ENCODE measurements around the gene HPN. TPM values are rescaled to one million over a fixed set of nuclear protein-coding genes. Genes with fewer than 3 reads are reported as not detected.
A peak's percentile ranks its signal among the peaks of the same experiment; 100 is the strongest.

HPN gene
- total and polyA plus RNA-seq, 2 of the 13 experiments (the other 11 are each of a cell fraction or from before 2014, with no cell fraction given), result 46.7 to 261 TPM

GRCh38 chr19:35042056-35042730 lies 672 bp downstream of the HPN start (continued):
- TF ChIP-seq ZFP91 (CRISPR knock-in tag; IDR thresholded peaks at IDR 0.05; ENCODE audit: borderline replicate concordance) (peak; percentile 62; the same call in 1 of the 2 replicates), ZNF704 (CRISPR knock-in tag; IDR thresholded peaks at IDR 0.05; ENCODE audit: borderline replicate concordance) (no peak), ZNF557 (CRISPR knock-in tag; IDR thresholded peaks at IDR 0.05) (0 out of 2 replicates have a peak, but pooled peaks have one; percentile 7), ZNF788 (CRISPR knock-in tag; IDR thresholded peaks at IDR 0.05; ENCODE audit: borderline replicate concordance) (0 out of 2 replicates have a peak, but pooled peaks have one; percentile 40), PAX8 (CRISPR knock-in tag; IDR thresholded peaks at IDR 0.05; ENCODE audit: borderline replicate concordance) (0 out of 2 replicates have a peak, but pooled peaks have one; percentile 2), ZNF264 (CRISPR knock-in tag; IDR thresholded peaks at IDR 0.05) (no peak), GLI4 (CRISPR knock-in tag; IDR thresholded peaks at IDR 0.05; ENCODE audit: borderline replicate concordance) (peak; percentile 71; the same call in 1 of the 2 replicates), KDM4B (CRISPR knock-in tag; IDR thresholded peaks at IDR 0.05) (peak; percentile 46; the same call in 1 of the 2 replicates), ZNF772 (CRISPR knock-in tag; IDR thresholded peaks at IDR 0.05) (peak; percentile 64; the same call in 1 of the 2 replicates), ZNF569 (CRISPR knock-in tag; IDR thresholded peaks at IDR 0.05; ENCODE audit: borderline replicate concordance) (no peak), HNRNPL (IDR thresholded peaks at IDR 0.05; ENCODE audit: low read depth, low read length) (no peak), SRY (CRISPR knock-in tag; IDR thresholded peaks at IDR 0.05) (peak; percentile 52; the same call in 1 of the 2 replicates), ZBTB42 (CRISPR knock-in tag; IDR thresholded peaks at IDR 0.05) (no peak), ZSCAN30 (CRISPR knock-in tag; IDR thresholded peaks at IDR 0.05) (no peak), PRDM4 (CRISPR knock-in tag; IDR thresholded peaks at IDR 0.05; ENCODE audit: borderline replicate concordance) (no peak), REST (IDR thresholded peaks at IDR 0.05; ENCODE audit: borderline replicate concordance in 1 of 2, low read depth in 1 of 2, low read length in 2 of 2) (no peak), FOXK1 (CRISPR knock-in tag; IDR thresholded peaks at IDR 0.05; ENCODE audit: borderline replicate concordance, low read depth) (no peak; the same call in 1 of the 2 replicates)
